HG03060 (cell line): ENCODE data around the gene SNX10.
A peak's percentile ranks its signal among the peaks of the same experiment; 100 is the strongest.
"Not testable (repeated sequence)": the region's sequence is repeated elsewhere in the genome, so short reads cannot be mapped to it uniquely, and the experiment has no call there.

ENCODE experiments used
- ATAC-seq: cut with Tn5 transposase; IDR thresholded peaks from one replicate; pipeline ENCODE4 v1.9.1; 2021; ENCODE audit warnings: low read depth, moderate number of reproducible peaks; ENCODE audit not compliant: unreplicated experiment

The SNX10 gene, protein sequence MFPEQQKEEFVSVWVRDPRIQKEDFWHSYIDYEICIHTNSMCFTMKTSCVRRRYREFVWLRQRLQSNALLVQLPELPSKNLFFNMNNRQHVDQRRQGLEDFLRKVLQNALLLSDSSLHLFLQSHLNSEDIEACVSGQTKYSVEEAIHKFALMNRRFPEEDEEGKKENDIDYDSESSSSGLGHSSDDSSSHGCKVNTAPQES

DNA sequence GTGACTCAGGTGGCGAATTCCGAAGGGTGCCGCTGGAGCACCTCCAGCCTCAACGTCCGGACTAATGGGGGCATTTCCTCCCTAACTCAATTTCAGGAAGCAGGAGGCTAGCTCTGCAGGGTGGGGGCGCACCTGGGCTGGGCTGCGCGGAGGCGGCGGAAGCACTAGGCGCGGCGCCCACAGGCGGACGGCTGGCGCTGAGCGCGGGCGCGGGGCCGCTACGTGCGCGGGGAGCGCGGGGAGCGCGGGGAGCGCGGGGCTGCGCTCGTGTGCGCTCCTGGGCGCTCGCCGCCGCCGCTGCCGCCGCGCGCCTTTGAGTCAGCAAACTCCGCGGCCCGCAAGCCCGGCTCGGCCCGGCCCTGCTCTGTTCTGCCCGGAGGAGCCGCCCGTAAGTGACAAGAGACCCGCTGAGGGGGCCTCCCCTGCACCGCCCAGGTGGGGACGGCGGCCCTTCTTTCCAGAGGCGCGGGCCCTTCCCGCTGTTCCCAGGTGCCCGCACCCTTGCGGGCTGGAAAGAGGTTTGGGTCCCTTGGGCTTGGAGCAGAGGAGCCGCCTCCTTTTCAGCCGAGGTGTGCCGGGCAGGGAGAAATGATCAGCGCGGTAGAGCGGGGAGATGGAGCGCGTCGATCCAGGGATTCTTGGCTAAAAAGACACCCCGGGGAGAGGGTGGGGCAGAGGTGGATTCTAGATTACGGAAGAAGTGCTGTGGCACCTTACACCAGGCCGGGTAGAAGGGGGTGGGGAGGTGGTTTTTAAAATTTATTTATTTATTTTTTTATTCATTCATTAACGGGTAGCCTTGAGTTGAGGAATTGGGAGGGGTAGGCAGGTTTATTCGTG, at the start of gene SNX10:
TSS of gene SNX10 (plus strand) at position 164 of the 840 bp plus-strand sequence. CDS start 54,581 bp downstream, outside the sequence.
- ATAC-seq: no peak

DNA sequence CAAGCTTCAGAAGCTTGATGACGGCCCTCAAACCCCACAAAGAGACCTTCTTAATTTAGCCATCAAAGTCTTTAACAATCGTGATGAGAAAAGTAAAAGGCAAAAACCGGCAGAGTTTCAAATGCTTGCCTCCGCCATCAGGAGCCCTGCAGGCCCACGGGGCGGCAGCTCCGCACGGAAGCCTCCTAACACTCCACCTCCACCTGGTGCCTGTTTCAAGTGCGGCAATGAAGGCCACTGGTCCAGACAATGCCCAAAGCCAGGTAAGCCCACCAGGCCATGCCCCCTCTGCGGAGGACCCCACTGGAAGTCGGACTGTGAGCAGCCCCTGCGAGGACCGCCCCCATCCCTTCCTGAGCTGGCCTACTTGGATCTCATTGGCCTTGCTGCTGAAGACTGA, 46.5 kb upstream of the SNX10 start:
- ATAC-seq: no peak

DNA sequence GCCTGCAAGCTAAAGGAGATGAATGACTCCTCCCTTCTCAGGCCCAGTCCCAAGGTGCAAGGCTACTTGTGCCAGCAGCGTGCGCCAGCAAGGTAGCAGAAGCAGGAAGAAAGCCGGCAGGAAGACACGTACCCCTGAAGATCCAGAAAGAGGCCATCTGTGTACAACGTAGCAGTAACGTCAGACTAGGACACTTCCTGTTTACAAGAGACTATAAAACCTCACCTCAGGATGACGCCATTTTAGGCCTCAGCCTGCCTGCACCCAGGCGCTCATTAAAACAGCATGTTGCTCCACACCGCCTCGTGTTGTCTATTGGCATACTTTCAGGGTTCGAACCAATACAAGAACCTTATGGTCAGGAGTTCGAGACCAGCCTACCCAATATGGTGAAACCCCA, 41.4 kb upstream of the SNX10 start:
- ATAC-seq: no peak

DNA sequence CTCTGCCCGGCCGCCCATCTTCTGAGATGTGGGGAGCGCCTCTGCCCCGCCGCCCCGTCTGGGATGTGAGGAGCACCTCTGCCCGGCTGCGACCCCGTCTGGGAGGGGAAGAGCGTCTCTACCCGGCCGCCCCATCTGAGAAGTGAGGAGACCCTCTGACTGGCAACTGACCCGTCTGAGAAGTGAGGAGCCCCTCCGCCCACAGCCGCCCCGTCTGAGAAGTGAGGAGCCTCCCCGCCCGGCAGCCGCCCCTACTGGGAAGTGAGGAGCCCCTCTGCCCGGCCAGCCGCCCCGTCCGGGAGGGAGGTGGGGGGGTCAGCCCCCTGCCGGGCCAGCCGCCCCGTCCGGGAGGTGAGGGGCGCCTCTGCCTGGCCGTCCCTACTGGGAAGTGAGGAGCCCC, 29.8 kb upstream of the SNX10 start:
- not testable (repeated sequence) for ATAC-seq

DNA sequence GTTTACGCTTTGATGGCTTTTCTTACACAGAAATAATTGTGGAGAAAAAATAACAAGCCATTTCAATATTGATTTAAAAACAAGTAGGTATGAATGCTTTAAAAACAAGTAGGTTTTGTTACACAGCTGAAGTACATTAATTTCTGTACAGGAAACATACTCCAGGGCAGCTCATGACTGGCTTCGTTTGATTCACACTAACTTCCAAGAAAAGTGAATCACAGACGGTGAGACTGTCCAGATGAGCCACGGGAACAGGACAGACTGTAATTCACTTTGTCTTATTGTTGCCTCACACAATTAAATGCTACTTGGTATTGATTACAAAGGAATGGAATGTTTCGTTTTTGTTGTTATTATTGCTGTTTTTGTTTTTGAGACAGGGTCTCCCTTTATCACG, 26.6 kb upstream of the SNX10 start:
- ATAC-seq: no peak

DNA sequence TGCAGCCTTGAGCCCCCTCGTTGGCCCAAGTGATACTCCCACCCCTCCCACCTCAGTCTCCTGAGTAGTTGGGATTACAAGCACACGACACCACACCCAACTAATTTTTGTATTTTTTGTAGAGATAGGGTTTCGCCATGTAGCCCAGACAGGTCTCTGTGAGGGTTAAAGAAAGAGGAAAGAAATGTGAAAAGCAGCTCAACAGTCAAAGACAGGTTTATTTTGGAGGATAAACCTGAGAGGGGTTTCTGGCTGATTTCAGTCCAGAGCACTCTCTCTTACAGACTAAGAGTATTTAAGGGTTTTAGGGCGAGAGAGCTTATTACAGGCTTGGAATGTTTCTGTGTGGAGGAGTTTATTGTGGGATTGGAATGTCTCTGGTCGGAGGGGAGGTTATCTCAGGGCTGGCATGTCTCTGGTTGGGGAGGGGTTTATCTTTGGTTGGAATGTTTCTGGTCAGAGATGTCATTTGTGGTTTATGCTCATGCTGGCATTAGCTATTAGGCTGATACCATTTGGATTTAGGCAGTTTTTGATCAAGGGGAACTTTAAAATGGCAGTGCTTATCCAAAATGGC, 26.1 kb upstream of the SNX10 start:
- no peak for ATAC-seq

DNA sequence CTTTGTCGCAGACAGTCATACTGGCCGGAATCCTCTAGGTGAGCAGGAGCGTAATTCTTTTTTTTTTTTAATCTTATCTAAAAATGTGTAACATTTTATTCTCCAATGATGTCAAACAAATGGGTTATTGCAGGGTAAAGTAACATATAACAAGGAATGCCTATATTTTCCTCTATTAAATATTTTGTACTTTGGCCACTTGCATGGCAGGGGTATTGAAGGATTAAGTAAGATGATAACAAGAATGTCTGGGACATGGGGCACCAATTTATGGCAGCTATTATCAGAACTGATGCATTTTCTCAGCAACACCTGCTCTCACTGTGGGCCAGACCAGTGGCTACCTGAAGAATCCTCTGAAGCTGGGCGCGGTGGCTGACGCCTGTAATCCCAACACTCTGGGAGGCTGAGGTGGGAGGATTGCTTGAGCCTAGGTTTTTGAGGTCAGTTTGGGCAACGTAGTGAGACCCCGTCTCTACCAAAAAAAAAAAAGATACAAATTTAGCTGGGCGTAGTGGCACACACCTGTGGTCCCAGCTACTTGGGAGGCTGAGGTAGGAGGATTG, 24.0 kb upstream of the SNX10 start:
- no peak for ATAC-seq

DNA sequence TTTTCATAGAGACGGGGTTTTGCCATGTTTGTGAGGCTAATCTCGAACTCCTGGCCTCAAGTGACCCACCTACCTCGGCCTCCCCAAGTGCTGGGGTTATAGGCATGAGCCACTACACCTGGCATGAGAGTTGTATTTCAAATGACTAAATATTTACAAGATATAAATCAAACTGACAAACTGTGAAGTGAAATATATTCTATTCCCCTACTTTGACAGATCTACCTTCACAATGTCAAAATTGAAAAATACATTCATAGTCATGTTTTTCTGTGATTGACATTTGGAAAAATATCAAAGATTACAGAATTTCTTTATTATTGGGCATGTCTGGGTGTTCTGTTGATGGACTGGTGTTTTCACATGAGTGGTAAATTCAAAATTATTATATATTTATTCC, 16.4 kb upstream of the SNX10 start:
- no peak for ATAC-seq

DNA sequence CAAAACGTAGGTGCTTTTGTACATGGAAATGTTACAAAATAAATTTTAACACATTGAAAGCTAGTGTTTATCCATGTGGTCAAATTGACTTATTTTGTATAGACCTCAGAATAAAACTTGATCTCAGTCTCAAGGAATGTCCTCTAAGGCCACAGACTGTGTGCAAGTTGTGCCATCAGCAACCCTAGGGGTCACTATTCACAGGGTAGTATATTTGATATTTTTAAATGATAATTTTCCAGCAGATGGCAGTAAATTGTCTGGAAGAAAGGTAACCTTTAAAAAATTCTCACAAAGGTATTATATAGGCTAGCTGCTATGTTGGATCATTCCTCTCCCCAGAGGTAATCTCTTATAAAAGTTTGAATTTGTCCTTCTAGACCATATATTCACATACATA, 12.9 kb upstream of the SNX10 start:
- ATAC-seq: no peak

DNA sequence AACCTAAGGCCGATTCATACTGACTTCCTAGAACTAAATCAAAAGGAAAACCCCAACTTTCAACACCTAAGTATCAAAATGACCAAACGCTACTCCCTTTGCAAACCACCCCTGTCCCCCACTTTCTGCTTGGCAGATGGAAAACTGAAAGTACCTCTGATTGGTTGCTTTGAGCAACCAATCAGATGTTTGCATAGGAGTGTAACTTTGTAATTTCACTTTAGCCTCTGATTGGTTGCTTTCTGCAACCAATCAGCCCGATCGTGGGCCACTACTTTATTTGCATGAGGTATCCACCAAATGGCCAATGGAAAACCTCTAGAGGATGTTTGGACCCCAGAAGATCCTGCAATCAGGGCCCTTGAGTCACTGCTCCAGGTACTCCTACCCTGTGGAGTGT, 12.3 kb upstream of the SNX10 start:
- no peak for ATAC-seq

DNA sequence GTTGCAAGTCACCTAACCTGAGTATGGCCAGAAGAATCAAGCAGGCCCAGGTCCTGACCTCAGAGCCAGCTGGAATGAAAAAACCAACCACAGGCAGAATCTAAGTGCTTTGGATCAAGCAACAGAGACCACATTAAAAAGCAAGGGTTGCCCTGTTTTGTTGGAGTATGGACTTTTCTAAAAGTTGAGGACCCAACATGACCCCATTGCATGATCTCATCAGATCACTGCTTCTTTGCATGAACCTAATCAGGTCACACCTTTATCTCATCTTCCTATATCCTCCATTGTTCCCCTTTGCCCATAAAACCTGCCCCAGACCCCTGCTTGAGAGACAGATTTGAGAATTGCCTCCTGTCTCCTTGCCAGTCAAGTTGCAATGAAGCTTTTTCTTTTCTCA, 11.6 kb upstream of the SNX10 start:
- no peak for ATAC-seq

DNA sequence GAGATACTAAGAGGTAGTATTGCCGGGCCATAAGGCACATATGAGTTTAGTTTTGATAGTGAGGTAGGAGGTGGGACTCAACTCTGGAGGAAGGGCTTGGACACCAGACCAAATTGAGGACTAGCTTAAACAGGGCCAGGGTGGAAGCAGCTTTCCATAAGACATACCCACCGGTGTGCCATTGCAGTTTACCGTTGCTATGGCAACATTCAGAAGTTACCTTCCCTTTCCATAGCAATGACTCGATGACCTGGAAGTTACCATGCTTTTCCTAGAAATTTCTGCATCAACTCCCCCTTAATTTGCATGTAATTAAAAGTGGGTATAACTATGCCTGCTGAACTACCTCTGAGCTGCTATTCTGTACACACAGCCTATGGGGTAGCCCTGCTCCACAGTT, 10.9 kb upstream of the SNX10 start:
- no peak for ATAC-seq

DNA sequence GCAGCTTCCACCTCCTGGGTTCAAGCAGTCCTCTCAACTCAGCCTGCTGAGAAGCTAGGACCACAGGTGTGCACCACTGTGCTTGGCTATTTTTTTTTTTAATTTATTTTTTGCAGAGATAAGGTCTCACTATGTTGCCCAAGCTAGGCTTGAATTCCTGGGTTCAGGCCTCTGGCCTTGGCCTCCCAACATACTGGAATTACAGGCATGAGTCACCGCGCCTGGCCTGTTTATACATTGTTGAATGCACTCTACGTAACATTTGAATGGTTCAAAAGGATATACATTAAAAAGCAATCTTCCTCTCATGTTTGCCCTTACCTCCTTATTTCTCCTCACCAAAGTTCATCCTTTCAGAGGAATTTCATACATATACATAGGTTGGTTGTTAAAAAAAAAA, 7.2 kb upstream of the SNX10 start:
- ATAC-seq: no peak

DNA sequence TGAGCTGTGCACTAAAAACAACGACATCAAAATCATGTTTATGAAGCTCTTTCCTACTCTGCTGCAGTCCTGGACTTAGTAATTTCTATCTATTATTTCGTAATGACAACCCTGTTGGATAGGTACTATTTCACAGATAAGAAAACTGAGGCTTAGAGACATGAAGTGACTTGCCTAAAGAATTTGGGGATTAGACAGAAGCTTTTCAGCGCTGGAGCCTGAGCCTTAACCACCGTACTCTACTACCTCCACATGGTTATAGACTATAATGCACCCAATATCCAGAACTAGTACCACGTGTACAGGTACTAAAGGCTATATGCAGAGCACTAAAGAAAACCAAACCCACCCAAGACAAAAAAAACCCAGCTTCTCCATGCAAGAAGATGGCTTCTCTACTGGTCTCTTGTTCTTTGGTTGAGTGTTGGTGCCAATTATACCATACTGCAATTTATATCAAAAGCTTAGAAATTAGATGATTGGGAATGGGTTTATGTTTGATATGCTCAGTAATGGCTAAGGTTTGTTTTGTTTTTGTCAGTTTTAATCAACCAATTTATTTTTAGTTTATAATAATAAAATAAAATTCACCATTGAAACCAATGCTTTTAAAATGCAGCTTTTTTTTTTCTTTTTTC, 6.5 kb upstream of the SNX10 start:
- no peak for ATAC-seq

DNA sequence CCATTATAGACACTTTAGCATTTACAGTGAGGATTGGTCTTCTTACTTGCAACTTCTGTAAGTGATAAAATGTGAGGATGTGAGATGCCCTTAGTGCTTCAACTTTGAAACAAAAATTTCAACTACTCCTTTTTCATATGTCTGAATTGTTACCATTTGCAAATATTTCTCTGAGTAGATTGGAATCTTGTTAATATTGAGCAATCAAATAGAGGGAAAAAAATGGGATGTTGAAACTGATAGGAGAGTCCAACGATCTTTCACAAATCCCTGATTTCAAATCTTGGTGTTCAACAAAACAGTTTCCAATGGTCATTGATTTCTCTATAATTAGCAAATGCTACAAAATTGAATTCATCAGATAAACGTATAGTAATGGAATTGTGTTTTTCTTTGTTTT, 5.5 kb upstream of the SNX10 start:
- ATAC-seq: no peak

DNA sequence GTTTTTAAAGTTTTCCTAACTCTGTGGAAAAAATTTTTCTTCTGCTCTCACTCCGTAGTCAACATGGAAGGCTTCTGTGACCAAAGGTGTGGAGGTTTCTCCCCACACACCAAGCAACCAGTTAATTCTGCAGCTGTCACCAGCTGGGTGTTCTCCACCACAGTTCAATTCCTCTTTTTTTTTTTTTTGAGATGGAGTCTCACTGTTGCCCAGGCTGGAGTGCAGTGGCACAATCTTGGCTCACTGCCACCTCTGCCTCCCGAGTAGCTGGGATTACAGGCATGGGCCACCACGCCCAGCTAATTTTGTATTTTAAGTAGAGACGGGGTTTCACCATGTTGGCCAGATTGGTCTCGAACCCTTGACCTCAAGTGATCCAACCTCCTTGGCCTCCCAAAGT, 3.5 kb upstream of the SNX10 start:
- ATAC-seq: not testable (repeated sequence)

DNA sequence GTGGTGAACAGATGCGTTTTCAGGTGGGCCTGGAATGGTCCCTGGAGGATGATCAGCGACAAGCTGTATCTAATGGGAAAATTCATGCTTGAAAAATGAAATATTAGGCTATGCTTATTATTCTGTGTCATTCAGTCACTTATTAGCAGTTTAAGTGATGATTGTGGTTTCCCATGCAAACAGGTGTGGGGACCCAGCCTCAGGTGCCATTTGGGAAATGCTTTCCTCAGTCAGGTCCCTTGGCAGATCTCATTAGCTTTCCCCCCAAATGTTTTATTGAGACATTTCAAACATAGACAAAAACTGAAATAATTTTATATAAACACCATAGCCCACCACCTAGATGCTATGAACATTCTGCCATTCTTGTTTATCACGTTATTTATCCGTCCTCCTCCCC, 411 bp upstream of the SNX10 start:
- no peak for ATAC-seq

DNA sequence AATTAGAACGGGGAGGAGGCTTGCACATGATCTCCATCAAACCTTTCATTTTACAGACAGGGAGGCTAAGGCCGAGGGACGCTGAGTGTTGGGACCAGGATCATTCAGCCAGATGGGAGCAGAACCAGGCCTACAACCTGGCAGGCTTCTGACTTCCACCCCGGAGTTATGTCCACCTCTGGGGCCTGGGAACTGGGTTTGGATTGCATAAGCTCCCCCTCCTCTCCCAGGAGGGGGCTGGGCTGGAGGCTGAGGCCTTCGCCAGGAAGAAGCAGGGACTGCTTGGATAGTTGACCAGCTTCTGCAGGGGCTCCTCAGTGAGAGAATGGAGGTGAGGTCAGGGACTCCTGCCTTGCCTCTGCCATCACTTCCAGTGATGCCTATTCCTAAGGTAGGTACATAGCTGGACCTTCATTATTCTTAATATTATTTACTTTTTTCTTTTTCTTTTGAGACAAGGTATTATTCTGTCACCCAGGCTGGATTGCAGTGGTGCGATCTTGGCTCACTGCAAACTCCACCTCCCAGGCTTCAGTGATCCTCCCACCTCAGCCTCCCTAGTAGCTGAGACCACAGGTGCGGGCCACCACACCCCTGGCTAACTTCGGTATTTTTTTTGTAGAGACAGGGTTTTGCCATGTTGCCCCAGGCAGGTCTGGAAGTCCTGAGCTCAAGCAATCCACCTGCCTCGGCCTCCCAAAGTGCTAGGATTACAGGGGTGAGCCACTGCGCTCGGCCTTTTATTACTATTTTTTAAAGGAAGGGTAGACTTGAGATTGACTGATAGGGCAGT, 1.3 kb downstream of the SNX10 start:
- no peak for ATAC-seq

DNA sequence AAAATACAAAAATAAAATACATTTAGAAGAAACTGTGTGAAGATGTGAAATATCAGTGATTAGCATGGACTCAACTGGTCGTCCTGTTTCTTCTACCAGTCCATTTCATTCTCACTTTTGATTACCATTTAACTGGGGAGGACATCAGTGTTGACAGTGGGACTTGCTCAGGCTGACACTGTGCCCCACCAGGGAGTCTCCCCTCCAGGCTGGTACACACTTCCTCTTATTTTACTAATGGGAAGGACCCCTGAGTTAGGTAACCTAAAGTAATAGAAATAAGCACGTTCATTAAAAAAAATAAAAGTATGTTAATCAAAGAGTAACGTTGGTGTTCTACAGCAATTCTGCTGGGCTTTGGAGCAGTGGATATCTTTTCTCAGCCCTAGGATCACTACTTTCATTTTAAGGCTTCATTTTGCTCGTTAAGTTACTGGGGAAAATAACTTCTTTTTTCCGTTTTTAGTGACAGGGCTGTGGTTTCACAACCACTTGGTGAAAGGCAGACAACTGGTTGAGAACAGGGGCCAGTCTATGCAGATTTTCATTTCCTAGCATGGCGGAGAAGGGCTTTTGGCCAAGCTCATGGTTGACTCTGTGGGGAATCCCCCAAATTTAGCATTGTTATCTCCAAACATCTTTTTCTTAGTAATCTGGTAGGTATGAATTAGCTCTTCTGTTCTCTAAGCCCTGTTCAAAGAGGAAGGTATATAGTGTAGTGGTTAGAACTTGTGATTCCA, 2.1 kb downstream of the SNX10 start:
- peak; percentile 64 for ATAC-seq

DNA sequence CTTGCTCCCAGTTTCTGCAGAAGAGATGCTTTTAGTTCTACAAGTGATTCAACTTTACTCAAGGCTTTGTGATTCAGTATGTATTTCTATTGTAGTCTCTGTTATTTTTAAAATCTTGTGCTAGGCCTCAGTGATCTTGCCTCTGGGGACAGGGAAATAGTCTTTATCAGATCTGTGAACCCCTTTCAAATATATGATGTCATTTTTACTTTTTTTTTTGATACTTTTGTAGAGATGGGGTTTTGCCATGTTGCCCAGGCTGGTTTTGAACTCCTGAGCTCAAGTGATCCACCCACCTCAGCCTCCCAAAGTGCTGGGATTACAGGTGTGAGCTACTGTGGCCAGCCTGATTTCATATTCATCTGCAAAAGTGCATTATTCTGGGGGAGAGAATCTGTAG, 3.4 kb downstream of the SNX10 start:
- no peak for ATAC-seq
